ENCODE results near the gene CSRNP3.

DNA sequence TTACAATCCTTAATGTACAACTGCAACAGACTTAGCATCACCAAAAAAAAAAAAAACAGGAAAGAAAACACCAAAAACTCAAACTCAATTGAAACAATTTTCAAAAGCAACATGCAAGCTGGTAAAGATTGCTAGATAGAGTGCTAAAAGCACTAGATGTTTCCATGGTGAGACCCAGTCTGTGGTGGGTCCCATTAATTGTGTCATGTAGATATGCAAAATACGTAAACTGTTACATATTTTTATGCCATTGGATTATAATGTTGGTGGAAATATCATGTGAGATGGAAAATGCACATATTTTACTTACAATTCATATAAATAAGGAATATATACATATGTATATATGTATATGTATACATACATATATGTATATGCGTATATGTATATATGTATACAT lies 30.5 kb downstream of the CSRNP3 start:
- no peak for TF ChIP-seq MYC (IDR thresholded peaks at IDR 0.05; ENCODE audit: low read depth, low read length)
- TF ChIP-seq, protein P1, sequence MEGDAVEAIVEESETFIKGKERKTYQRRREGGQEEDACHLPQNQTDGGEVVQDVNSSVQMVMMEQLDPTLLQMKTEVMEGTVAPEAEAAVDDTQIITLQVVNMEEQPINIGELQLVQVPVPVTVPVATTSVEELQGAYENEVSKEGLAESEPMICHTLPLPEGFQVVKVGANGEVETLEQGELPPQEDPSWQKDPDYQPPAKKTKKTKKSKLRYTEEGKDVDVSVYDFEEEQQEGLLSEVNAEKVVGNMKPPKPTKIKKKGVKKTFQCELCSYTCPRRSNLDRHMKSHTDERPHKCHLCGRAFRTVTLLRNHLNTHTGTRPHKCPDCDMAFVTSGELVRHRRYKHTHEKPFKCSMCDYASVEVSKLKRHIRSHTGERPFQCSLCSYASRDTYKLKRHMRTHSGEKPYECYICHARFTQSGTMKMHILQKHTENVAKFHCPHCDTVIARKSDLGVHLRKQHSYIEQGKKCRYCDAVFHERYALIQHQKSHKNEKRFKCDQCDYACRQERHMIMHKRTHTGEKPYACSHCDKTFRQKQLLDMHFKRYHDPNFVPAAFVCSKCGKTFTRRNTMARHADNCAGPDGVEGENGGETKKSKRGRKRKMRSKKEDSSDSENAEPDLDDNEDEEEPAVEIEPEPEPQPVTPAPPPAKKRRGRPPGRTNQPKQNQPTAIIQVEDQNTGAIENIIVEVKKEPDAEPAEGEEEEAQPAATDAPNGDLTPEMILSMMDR (IDR thresholded peaks at IDR 0.05; ENCODE audit: extremely low read depth in 1 of 2, insufficient read depth in 1 of 2, low read depth in 1 of 2, low read length in 2 of 2), result no peak
- no peak for TF ChIP-seq POLR2A (IDR thresholded peaks at IDR 0.05; ENCODE audit: low read depth, low read length)
- TF ChIP-seq, protein P2, sequence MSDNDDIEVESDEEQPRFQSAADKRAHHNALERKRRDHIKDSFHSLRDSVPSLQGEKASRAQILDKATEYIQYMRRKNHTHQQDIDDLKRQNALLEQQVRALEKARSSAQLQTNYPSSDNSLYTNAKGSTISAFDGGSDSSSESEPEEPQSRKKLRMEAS (IDR thresholded peaks at IDR 0.05; ENCODE audit: insufficient read depth, insufficient read length), result no peak
- TF ChIP-seq POLR2AphosphoS5 (IDR thresholded peaks at IDR 0.05; ENCODE audit: insufficient read depth, low read depth, low read length), result no peak
